CD4-positive, alpha-beta T cell treated with Interferon alpha-2 for 1 hour (primary cell): Measurements from ENCODE around the gene MKRN2OS.
A peak's percentile ranks its signal among the peaks of the same experiment; 100 is the strongest.

Experiments used
- DNase-seq, 2 donors: peaks; one replicate each; pipeline ENCODE4 v3.0.0-alpha.2; 2020 to 2022

Gene MKRN2OS, protein sequence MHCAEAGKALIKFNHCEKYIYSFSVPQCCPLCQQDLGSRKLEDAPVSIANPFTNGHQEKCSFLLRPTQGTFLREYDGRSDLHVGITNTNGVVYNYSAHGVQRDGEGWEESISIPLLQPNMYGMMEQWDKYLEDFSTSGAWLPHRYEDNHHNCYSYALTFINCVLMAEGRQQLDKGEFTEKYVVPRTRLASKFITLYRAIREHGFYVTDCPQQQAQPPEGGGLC

GRCh38 chr3:12545473-12545791 is at the start of gene MKRN2OS:
MKRN2OS (minus strand) TSS chr3:12545499; CDS start chr3:12545464, 35 bp downstream.
- no peak for DNase-seq

DNA sequence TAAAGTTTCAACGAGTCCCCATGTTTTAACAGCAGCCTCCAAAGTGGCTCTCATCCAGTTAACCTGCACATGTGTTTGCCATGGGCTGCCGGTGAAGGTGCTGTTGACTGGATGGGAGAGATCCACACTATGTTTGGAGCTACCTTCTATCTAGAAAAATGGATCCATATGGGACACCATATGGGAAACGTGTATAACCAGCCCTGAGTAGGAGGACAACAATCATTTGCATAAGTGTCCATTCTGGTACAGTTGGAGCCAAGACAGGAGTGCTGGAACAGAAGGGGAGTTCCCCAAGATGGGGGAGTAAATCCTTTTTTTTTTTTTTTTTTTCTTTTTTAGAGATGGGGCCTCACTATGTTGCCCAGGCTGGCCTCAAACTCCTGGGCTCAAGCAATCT is 48.2 kb upstream of the MKRN2OS start:
- no peak for DNase-seq

DNA sequence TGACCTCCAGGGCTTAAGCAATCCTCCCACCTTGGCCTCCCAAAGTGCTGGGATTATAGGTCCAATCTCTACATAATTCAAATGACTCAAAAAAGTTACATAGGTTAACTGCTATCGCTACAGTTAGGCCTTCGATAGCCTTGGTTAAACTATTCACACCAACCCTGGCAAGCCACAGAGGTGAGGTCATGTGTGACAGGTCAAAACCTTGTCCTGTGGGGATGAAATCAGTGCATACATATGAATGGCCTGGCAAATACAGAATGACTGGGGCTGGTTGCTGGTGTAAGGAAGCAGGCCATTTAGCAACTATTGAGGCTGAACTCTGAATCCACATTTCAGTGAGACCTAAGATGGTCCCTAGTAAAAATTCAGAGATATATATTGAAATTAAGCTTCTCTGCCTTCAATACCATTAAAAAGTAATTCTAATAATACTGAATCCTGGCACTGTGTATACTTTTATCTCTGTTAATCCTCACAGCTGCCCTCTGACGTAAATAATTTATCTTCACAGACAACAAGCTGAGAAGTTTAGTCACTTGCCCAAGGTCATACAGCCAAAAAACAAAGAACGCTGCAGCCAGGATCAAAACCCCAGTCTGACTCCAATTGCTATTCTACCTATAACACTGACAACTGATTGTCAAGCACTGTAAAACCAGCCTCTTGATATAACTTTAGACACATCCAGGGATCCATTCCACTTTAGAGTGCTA is 46.9 kb upstream of the MKRN2OS start:
- no peak for DNase-seq

GRCh38 chr3:12591456-12591855 is 46.2 kb upstream of the MKRN2OS start:
- DNase-seq = no peak

- DNase-seq = peak in 1 of 2 donors; percentile 4
Measured at GRCh38 chr3:12590096-12590495, 44.8 kb upstream of the MKRN2OS start.

DNA sequence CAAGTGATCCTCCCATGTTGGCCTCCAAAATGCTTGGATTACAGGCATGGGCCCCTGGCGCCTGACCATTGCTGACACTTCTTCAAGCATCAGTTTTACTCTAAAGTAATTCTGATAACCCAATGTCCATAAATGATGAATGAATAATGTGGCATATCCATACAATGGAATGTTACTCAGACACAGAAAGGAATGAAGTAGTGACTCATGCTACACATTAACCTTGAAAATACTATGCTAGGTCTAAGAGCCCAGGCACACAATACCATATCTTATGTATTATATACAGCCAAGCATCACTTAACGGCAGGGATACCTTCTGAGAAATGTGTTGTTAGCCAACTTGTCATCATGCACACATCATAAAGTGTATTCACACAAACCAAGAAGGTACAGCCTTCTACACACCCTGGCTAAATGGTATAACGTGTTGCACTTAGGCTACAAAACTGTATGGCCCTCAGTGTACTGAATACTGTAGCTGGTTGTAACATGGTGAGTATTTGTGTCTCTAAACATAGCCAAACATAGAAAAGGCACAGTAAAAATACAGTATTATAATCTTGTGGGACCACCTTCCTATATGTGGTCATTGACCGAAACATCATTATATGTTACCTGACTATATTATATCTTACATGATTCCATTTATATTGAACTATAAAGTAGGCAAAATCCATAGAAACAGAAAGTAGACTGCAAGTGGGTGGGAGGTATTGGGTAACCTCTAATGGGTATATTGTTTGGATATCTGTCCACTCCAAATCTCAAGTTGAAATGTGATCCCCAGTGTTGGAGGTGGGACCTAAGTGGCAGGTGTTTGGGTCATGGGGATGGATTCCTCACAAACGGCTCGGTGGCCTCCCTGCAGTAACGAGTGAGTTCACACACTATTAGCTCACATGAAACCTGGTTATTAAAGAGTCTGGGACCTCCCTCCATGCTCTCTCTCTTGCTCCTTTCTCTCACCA is 43.0 kb upstream of the MKRN2OS start:
- DNase-seq = no peak

GRCh38 chr3:12586403-12586802 is 41.1 kb upstream of the MKRN2OS start:
- DNase-seq = no peak

- DNase-seq = no peak
Measured at GRCh38 chr3:12585970-12586369, 40.7 kb upstream of the MKRN2OS start.

DNA sequence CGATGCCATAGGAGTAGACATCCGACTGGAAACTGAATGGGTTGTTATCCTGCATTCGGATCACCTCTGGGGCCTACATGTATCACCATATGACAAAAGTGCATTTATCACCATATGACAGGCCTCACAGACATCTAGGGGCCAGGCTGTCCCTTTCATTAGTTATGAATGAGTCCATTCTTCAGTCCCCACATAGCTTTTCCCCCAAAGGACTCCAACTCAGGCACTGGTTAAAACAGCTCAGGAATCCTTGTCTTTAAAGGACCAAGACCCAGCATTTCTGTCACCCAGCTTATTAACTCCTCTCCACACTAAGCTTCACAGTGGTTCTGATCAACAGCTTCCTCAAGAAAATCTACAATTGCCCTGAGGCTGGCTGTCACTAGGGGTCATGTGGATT is 39.9 kb upstream of the MKRN2OS start:
- no peak for DNase-seq

GRCh38 chr3:12584083-12584482 is 38.8 kb upstream of the MKRN2OS start:
- DNase-seq = no peak

- no peak for DNase-seq
Measured at GRCh38 chr3:12583280-12583679, 38.0 kb upstream of the MKRN2OS start.

DNA sequence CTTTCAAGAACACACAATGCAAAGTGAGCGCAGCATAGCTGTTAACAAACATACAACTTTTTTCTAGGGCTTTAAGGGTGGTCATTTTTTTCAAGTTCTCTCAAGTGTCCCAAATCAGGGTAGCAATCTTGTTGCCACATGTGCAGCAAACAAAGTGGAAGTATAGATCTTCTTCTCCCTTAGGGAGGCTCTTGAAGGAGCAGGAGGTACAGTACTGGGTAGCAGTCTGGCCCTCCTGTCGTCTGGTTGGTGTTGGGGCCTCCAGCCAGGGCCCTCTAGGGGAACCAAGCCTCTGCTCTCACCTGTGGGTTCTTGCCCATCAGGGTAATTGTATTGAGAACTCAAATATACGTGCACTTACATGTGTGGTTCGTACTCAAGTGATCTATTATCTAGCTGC is 37.4 kb upstream of the MKRN2OS start:
- no peak for DNase-seq

DNA sequence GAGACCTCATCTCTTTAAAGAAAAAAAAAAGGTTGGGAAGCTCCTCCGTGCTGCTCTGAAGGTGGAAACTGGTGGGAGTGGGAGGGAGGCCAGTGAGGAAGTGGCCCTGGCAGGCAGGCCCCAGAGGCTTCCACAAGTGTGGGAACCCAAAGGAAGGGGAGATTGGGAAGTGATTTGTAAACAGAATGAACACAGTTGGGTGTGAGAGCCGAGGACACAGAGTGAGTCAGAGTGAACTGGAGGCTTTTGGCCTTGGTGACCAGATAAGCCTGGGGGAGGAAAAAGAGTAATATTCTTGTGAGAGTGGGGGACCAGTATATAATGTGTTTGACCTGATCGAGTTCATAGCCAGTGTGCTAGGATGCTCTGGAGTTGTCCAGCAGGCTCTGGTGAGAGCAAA is 34.6 kb upstream of the MKRN2OS start:
- no peak for DNase-seq

GRCh38 chr3:12579456-12579855 is 34.2 kb upstream of the MKRN2OS start:
- no peak for DNase-seq

- no peak for DNase-seq
Measured at GRCh38 chr3:12578742-12579141, 33.4 kb upstream of the MKRN2OS start.

DNA sequence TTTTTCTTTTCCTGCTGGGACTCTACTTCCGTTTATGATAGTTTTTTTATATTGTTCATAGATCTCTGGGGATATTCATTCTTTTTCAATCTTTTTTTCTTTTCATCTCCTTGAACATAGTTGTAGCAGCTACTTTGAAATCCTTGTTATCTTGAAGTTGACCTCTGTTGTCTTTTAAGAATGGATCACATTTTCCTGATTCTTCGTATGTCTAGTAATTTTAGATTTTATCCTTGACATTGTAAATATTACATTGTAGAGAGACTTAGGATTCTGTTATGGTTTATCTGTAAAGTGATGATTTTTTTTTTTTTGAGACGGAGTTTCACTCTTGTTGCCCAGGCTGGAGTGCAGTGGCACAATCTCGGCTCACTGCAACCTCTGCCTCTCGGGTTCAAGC is 32.1 kb upstream of the MKRN2OS start:
- no peak for DNase-seq

GRCh38 chr3:12574661-12575060 is 29.4 kb upstream of the MKRN2OS start:
- no peak for DNase-seq

- DNase-seq = no peak
Measured at GRCh38 chr3:12574131-12574530, 28.8 kb upstream of the MKRN2OS start.

- no peak for DNase-seq
Measured at GRCh38 chr3:12571986-12572385, 26.7 kb upstream of the MKRN2OS start.

DNA sequence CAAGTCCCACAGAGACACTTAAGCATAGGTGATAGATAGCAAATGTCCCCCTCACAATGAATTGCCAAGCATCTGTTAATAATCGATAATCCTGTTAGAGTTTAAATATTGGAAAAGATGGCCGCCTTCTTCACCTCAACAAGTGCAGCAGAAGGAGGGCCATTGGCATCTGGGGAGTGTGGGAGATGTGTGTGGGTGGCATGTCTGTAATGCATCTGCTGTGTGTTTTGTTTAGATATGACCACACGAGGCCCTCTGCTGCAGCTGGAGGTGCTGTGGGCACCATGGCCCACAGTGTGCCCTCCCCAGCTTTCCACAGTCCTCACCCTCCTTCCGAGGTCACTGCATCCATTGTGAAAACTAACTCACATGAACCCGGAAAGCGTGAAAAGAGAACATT is 24.5 kb upstream of the MKRN2OS start:
- DNase-seq = no peak

- no peak for DNase-seq
Measured at GRCh38 chr3:12568747-12569146, 23.4 kb upstream of the MKRN2OS start.

DNA sequence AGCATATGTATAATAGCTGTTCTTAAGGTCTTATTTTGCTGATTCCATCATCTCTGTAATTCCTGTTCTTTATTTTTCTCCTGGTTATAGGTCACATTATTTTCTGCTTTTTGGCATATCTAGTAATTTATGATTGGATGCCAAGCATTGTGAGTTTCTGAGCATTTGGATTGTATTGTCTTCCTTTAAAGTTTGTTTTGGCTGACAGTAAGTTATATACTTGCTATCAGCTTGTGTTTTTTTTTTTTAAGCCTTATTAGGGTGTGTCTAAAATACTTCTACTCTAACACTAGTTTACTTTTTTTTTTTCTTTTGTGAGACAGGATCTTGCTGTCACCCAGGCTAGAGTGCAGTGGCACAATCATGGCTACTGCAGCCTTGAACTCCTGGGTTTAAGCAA is 21.7 kb upstream of the MKRN2OS start:
- DNase-seq = no peak

- no peak for DNase-seq
Measured at GRCh38 chr3:12562451-12562850, 17.2 kb upstream of the MKRN2OS start.

DNA sequence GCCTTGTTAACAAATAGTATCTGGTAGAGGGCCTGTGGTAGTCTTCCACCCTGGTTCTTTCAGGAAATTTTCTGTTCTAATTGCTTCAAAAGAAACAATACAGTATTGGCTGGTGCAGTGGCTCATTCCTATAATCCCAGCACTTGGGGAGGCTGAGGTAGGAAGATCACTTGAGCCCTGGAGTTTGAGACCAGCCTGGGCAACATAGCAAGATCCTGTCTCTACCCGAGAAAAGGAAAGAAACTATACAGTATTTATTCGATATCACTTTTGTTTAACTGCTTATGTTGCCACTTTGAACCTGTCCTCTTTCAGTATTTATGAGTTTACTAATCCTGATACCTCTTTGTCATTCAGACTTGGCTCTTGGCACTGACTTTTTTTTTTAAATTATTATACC is 16.1 kb upstream of the MKRN2OS start:
- DNase-seq = no peak
